GM12878 (cell line): ENCODE measurements around the gene ACTL10. TPM values are rescaled to one million over a fixed set of nuclear protein-coding genes. Genes with fewer than 3 reads are reported as not detected.

Experiments
- BHLHE40 ChIP-seq, 2 experiments: fragments of 450-650 bp in 1 of 2; IDR thresholded peaks; 2 replicates each; pipeline ENCODE4 v1.6.1; 2011 to 2017; ENCODE audit warnings: low read depth in 2 of 2, borderline replicate concordance in 1 of 2, improper control_type of control experiment in 1 of 2, low read length in 1 of 2, mild to moderate bottlenecking in 1 of 2
- EED ChIP-seq: sonication (generic); IDR thresholded peaks from 2 replicates; pipeline ENCODE4 v1.6.1; 2016; ENCODE audit warnings: antibody characterized with exemption, low read depth
- NR2C2 ChIP-seq: IDR thresholded peaks from 2 replicates; pipeline ENCODE4 v1.6.1; 2011; ENCODE audit warnings: borderline replicate concordance, low read depth; ENCODE audit not compliant: control insufficient read depth, insufficient read length
- SIX5 ChIP-seq: IDR thresholded peaks from 2 replicates; pipeline ENCODE4 v1.6.1; 2011; ENCODE audit warnings: mild to moderate bottlenecking, low read depth, low read length, moderate library complexity; ENCODE audit not compliant: severe bottlenecking
- SREBF1 ChIP-seq: IDR thresholded peaks from 2 replicates; pipeline ENCODE4 v1.6.1; 2012; ENCODE audit warnings: mild to moderate bottlenecking, low read length
- ZNF207 ChIP-seq: fragments of 450-650 bp; IDR thresholded peaks from 2 replicates; pipeline ENCODE4 v1.6.1; 2014; ENCODE audit warnings: antibody characterized with exemption, mild to moderate bottlenecking, borderline replicate concordance
- ZNF24 ChIP-seq: fragments of 450-650 bp; IDR thresholded peaks from 2 replicates; pipeline ENCODE4 v1.6.1; 2017; ENCODE audit warnings: antibody characterized with exemption, mild to moderate bottlenecking
- polyA plus RNA-seq, 11 experiments: library from polyadenylated mRNA; depleted of rRNA in 4 of 11; unstranded in 6 of 11; stranded (reverse) in 5 of 11; fragments of >200 nt; fragmentation: Nextera tagmentation in 4 of 11; fragmentation: Illumina TruSeq in 1 of 11; extraction: Ambion mirVana in 4 of 11; extraction: Trizol in 1 of 11; gene quantifications; 1 replicate in 1 of 11; 2 replicates in 10 of 11; pipeline versions ENCODE4 v1.2.1 to v1.2.3, GENCODE V29; 2011 to 2016; ENCODE audit warnings: inconsistent platforms in 2 of 11, missing spikeins in 2 of 11, low read depth in 1 of 11
- total RNA-seq, 4 experiments: library from RNA; depleted of rRNA in 3 of 4; stranded (reverse); fragments of >200 nt in 3 of 4; fragmentation: Illumina TruSeq in 1 of 4; extraction: Trizol in 1 of 4; gene quantifications; 2 replicates each; pipeline versions ENCODE4 v1.2.1 to v1.2.3, GENCODE V29; 2013 to 2021
- TF ChIP-seq, protein P1 (sequence below): IDR thresholded peaks from 2 replicates; pipeline ENCODE4 v1.6.1; 2012; ENCODE audit warnings: low read length, inconsistent platforms
- TF ChIP-seq, protein P2 (sequence below): fragments of 450-650 bp; IDR thresholded peaks from 2 replicates; pipeline ENCODE4 v1.6.1; 2016; ENCODE audit warnings: mild to moderate bottlenecking, moderate library complexity, borderline replicate concordance

Gene ACTL10
- total and polyA plus RNA-seq, 10 of the 15 experiments (the other 5 are each of a cell fraction or from before 2014, with no cell fraction given) = 0.12 to 5.0 (median 0.89) TPM

DNA sequence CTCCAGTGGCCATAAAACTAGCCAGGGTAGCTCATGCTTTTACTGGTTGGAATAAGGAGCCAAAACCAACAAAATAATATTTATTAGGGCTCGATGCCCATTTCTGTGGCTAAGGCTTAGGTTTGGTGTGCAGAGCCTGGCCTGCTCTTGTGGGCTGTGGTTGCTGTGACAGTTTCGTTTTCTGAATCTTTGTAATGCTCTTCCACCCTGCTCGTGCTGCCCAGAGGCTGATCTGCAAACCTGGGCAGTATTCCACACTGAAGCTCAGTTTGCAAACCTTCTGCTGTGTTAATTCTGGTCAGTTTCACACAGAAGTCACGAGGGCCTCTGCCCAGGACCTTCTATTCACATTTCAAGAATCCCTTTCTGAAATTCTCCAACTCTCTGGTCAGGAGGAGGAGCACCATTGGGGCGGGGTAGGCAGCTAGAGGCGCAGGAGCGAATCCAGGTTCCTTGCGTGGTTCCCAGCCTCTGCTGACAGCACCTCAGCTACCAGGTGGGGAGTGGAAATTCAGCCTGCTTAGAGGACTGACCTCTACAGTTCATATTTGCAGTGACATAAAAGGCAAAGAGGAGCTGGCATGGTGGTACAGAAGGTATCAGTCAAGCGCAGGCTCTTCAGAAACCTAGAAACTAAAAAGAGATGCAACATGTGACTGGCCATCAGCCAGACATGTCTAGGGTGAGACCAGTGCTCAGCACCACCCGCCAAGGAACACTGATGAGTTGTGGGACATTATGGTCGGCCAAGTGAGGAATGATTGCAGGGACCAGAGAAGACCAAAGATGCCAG is 18.9 kb upstream of the ACTL10 start (continued):
- no peak for TF ChIP-seq NR2C2
- no peak for TF ChIP-seq ZNF207
- no peak for TF ChIP-seq ZNF24
- TF ChIP-seq, protein P1, sequence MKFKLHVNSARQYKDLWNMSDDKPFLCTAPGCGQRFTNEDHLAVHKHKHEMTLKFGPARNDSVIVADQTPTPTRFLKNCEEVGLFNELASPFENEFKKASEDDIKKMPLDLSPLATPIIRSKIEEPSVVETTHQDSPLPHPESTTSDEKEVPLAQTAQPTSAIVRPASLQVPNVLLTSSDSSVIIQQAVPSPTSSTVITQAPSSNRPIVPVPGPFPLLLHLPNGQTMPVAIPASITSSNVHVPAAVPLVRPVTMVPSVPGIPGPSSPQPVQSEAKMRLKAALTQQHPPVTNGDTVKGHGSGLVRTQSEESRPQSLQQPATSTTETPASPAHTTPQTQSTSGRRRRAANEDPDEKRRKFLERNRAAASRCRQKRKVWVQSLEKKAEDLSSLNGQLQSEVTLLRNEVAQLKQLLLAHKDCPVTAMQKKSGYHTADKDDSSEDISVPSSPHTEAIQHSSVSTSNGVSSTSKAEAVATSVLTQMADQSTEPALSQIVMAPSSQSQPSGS = no peak
- TF ChIP-seq EED = 0 out of 2 replicates have a peak, but pooled peaks have one; percentile 41
- TF ChIP-seq, protein P2, sequence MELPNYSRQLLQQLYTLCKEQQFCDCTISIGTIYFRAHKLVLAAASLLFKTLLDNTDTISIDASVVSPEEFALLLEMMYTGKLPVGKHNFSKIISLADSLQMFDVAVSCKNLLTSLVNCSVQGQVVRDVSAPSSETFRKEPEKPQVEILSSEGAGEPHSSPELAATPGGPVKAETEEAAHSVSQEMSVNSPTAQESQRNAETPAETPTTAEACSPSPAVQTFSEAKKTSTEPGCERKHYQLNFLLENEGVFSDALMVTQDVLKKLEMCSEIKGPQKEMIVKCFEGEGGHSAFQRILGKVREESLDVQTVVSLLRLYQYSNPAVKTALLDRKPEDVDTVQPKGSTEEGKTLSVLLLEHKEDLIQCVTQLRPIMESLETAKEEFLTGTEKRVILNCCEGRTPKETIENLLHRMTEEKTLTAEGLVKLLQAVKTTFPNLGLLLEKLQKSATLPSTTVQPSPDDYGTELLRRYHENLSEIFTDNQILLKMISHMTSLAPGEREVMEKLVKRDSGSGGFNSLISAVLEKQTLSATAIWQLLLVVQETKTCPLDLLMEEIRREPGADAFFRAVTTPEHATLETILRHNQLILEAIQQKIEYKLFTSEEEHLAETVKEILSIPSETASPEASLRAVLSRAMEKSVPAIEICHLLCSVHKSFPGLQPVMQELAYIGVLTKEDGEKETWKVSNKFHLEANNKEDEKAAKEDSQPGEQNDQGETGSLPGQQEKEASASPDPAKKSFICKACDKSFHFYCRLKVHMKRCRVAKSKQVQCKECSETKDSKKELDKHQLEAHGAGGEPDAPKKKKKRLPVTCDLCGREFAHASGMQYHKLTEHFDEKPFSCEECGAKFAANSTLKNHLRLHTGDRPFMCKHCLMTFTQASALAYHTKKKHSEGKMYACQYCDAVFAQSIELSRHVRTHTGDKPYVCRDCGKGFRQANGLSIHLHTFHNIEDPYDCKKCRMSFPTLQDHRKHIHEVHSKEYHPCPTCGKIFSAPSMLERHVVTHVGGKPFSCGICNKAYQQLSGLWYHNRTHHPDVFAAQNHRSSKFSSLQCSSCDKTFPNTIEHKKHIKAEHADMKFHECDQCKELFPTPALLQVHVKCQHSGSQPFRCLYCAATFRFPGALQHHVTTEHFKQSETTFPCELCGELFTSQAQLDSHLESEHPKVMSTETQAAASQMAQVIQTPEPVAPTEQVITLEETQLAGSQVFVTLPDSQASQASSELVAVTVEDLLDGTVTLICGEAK = no peak
- no peak for TF ChIP-seq SREBF1
- TF ChIP-seq BHLHE40 (IDR thresholded peaks at IDR 0.05; ENCODE audit: borderline replicate concordance in 1 of 2, low read depth in 2 of 2, low read length in 1 of 2) = peak; percentile 61 to 65; a peak in 2 of 4 replicates
- no peak for TF ChIP-seq SIX5
- TF ChIP-seq, all 136 proteins: peak for 7
